ENCODE results near the gene MPHOSPH8.
"Not testable (repeated sequence)": the region's sequence is repeated elsewhere in the genome, so short reads cannot be mapped to it uniquely, and the experiment has no call there.

MPHOSPH8 gene

GRCh38 chr13:19632915-19633478, 462 bp upstream of the MPHOSPH8 start:
- DNase-seq, result no peak

- no peak for DNase-seq
Measured at GRCh38 chr13:19634256-19634740, 839 bp downstream of the MPHOSPH8 start.

GRCh38 chr13:19635926-19636325, 2.5 kb downstream of the MPHOSPH8 start:
- DNase-seq, result not testable (repeated sequence)

GRCh38 chr13:19643652-19644051, 10.2 kb downstream of the MPHOSPH8 start:
- no peak for DNase-seq

- no peak for DNase-seq
Measured at GRCh38 chr13:19645000-19645399, 11.5 kb downstream of the MPHOSPH8 start.

GRCh38 chr13:19646063-19646462, 12.6 kb downstream of the MPHOSPH8 start:
- no peak for DNase-seq

- DNase-seq, result no peak
Measured at GRCh38 chr13:19650742-19651141, 17.3 kb downstream of the MPHOSPH8 start.

GRCh38 chr13:19657872-19658591, 24.6 kb downstream of the MPHOSPH8 start:
- DNase-seq, result no peak

- no peak for DNase-seq
Measured at GRCh38 chr13:19658831-19659230, 25.4 kb downstream of the MPHOSPH8 start.

- no peak for DNase-seq
Measured at GRCh38 chr13:19661126-19661525, 27.7 kb downstream of the MPHOSPH8 start.

- DNase-seq, result no peak
Measured at GRCh38 chr13:19661561-19661960, 28.1 kb downstream of the MPHOSPH8 start.

- no peak for DNase-seq
Measured at GRCh38 chr13:19663416-19663979, 30.0 kb downstream of the MPHOSPH8 start.

- no peak for DNase-seq
Measured at GRCh38 chr13:19664481-19665230, 31.2 kb downstream of the MPHOSPH8 start.

- DNase-seq, result no peak
Measured at GRCh38 chr13:19665427-19665859, 32.0 kb downstream of the MPHOSPH8 start.

- no peak for DNase-seq
Measured at GRCh38 chr13:19668778-19669177, 35.3 kb downstream of the MPHOSPH8 start.

- DNase-seq, result no peak
Measured at GRCh38 chr13:19670147-19670546, 36.7 kb downstream of the MPHOSPH8 start.

- DNase-seq, result no peak
Measured at GRCh38 chr13:19672990-19673389, 39.5 kb downstream of the MPHOSPH8 start.

GRCh38 chr13:19673473-19674430, 40.3 kb downstream of the MPHOSPH8 start:
- no peak for DNase-seq

GRCh38 chr13:19674898-19675297, 41.4 kb downstream of the MPHOSPH8 start:
- no peak for DNase-seq

- DNase-seq, result no peak
Measured at GRCh38 chr13:19676168-19676567, 42.7 kb downstream of the MPHOSPH8 start.

GRCh38 chr13:19680751-19681150, 47.3 kb downstream of the MPHOSPH8 start:
- no peak for DNase-seq

GRCh38 chr13:19681517-19681916, 48.1 kb downstream of the MPHOSPH8 start:
- no peak for DNase-seq
